Sigmoid colon (tissue), 7 donors: ENCODE measurements around the gene AIF1. TPM values are rescaled to one million over a fixed set of nuclear protein-coding genes. Genes with fewer than 3 reads are reported as not detected.

Source experiments
- DNase-seq: peaks from one replicate; pipeline ENCODE4 v3.0.0-alpha.2; 2019
- H3K27ac ChIP-seq, 4 donors: fragments of 200-600 bp; sonication (generic); one replicate each; pipeline ENCODE4 v1.5.1; 2016 to 2019; ENCODE audit warnings: mild to moderate bottlenecking in 1 of 4
- H3K27me3 ChIP-seq, 3 donors: fragments of 200-600 bp; sonication (generic); one replicate each; pipeline ENCODE4 v1.5.1; 2019; ENCODE audit warnings: mild to moderate bottlenecking in 1 of 3
- H3K36me3 ChIP-seq, 4 donors: fragments of 200-600 bp; sonication (generic); one replicate each; pipeline ENCODE4 v1.5.1; 2016 to 2019
- H3K4me1 ChIP-seq, 4 donors: fragments of 200-600 bp; sonication (generic); one replicate each; pipeline ENCODE4 v1.5.1; 2017 to 2019
- H3K4me3 ChIP-seq, 4 donors: fragments of 200-600 bp; sonication (generic); one replicate each; pipeline ENCODE4 v1.5.1; 2017 to 2019; ENCODE audit warnings: mild to moderate bottlenecking in 2 of 4, moderate library complexity in 1 of 4
- H3K9me3 ChIP-seq, 4 donors: fragments of 200-600 bp in 3 of 4; sonication (generic) in 3 of 4; one replicate each; pipeline versions ENCODE4 v1.5.1 to v1.6.1; 2013 to 2019
- CTCF ChIP-seq, 4 experiments: fragments of 450-650 bp in 3 of 4; fragments of 200-600 bp in 1 of 4; IDR thresholded peaks; one replicate each; pipeline ENCODE4 v1.5.1; 2016 to 2019; ENCODE audit warnings: antibody characterized with exemption in 4 of 4, mild to moderate bottlenecking in 3 of 4, moderate library complexity in 2 of 4
- EP300 ChIP-seq, 4 donors: sonication (generic); formaldehyde crosslinking; IDR thresholded peaks; one replicate each; pipeline ENCODE4 v1.6.1; 2017; ENCODE audit warnings: antibody characterized with exemption in 4 of 4
- POLR2A ChIP-seq, 2 donors: fragments of 450-650 bp; IDR thresholded peaks; one replicate each; pipeline ENCODE4 v1.6.1; 2016; ENCODE audit warnings: antibody characterized with exemption in 2 of 2, mild to moderate bottlenecking in 2 of 2, moderate library complexity in 2 of 2
- POLR2AphosphoS5 ChIP-seq, 4 donors: sonication (generic); formaldehyde crosslinking; IDR thresholded peaks; one replicate each; pipeline ENCODE4 v1.6.1; 2017; ENCODE audit warnings: antibody characterized with exemption in 4 of 4
- WGBS, 2 donors: extraction: QIAGEN DNeasy Blood & Tissue Kit; methylation state at CpG; one replicate each; pipeline ENCODE4 v1.1.7; 2013; 5-methylcytosine and 5-hydroxymethylcytosine counted together
- intact Hi-C: fragments of 100-400 bp; cut with DNase I; formaldehyde crosslinking; loops from one replicate; pipeline ENCODE4 v1.15.1; 2023
- polyA plus RNA-seq, 3 donors: library from polyadenylated mRNA; stranded (reverse); fragments of 200-250 nt; gene quantifications; one replicate each; pipeline ENCODE4 v1.2.3, GENCODE V29; 2013
- total RNA-seq, 4 donors: library from RNA; depleted of rRNA; stranded (reverse); fragments of >200 nt; gene quantifications; one replicate each; pipeline ENCODE4 v1.1.0, GENCODE V29; 2016
- donor health status: healthy with polysubstance abuse.
- donor health status: Bipolar disorder and iron deficiency.
- donor health status: healthy.

The AIF1 gene
- total and polyA plus RNA-seq, 7 donors: 12.5 to 133 (median 59.6) TPM

- Histone ChIP-seq H3K27me3 (no peaks in the 10 kb centered on the region), H3K4me3 (peak overlapping the region in 3 of 4 donors; percentile 27 to 48 (median 43)), H3K9me3 (no peaks in the 10 kb centered on the region), H3K27ac (peak overlapping the region; percentile 47 to 79 (median 74)), H3K4me1 (peaks cover 0 to 13% (median 6%) of the 10 kb centered on the region in 4 donors), H3K36me3 (no peaks in the 10 kb centered on the region)
- DNase-seq: no peak
- intact Hi-C loops: no loop called here
- 61 to 73% methylated on average over 8 of the region's 8 CpGs for WGBS, 2 donors
- no peak for TF ChIP-seq EP300 (IDR thresholded peaks at IDR 0.05)
- TF ChIP-seq CTCF (IDR thresholded peaks at IDR 0.05): no peak
- no peak for TF ChIP-seq POLR2AphosphoS5 (IDR thresholded peaks at IDR 0.05)
- TF ChIP-seq POLR2A (IDR thresholded peaks at IDR 0.05): no peak
These were observed 38.9 kb upstream of the AIF1 start for GRCh38 chr6:31575952-31576685.

DNA sequence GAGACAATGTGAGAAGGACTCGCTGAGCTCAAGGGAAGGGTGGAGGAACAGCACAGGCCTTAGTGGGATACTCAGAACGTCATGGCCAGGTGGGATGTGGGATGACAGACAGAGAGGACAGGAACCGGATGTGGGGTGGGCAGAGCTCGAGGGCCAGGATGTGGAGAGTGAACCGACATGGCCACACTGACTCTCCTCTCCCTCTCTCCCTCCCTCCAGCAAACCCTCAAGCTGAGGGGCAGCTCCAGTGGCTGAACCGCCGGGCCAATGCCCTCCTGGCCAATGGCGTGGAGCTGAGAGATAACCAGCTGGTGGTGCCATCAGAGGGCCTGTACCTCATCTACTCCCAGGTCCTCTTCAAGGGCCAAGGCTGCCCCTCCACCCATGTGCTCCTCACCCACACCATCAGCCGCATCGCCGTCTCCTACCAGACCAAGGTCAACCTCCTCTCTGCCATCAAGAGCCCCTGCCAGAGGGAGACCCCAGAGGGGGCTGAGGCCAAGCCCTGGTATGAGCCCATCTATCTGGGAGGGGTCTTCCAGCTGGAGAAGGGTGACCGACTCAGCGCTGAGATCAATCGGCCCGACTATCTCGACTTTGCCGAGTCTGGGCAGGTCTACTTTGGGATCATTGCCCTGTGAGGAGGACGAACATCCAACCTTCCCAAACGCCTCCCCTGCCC is 38.0 kb upstream of the AIF1 start:
- no peaks in the 10 kb centered on the region for H3K27me3 ChIP-seq
- H3K9me3 ChIP-seq: no peaks in the 10 kb centered on the region
- no peak overlapping the region for H3K27ac ChIP-seq
- no peak overlapping the region for H3K4me3 ChIP-seq
- H3K4me1 ChIP-seq: peaks cover 0 to 21% (median 13%) of the 10 kb centered on the region in 4 donors
- intact Hi-C loops: no loop called here
- DNase-seq: no peak
- no peaks in the 10 kb centered on the region for H3K36me3 ChIP-seq
- TF ChIP-seq POLR2AphosphoS5 (IDR thresholded peaks at IDR 0.05): no peak
- no peak for TF ChIP-seq CTCF (IDR thresholded peaks at IDR 0.05)
- TF ChIP-seq EP300 (IDR thresholded peaks at IDR 0.05): no peak
- TF ChIP-seq POLR2A (IDR thresholded peaks at IDR 0.05): no peak
- WGBS, 2 donors: 77 to 85% methylated on average over 19 of the region's 19 CpGs

- no peak overlapping the region for H3K4me3 ChIP-seq
These were observed 37.5 kb upstream of the AIF1 start for GRCh38 chr6:31577579-31577966.

More at GRCh38 chr6:31577579-31577966, 37.5 kb upstream of the AIF1 start:
- no peak for TF ChIP-seq EP300 (IDR thresholded peaks at IDR 0.05)
- no peak for TF ChIP-seq POLR2AphosphoS5 (IDR thresholded peaks at IDR 0.05)
- no peak for TF ChIP-seq POLR2A (IDR thresholded peaks at IDR 0.05)
- TF ChIP-seq CTCF (IDR thresholded peaks at IDR 0.05): no peak
- DNase-seq: no peak
- 81 to 86% methylated on average over 3 of the region's 3 CpGs for WGBS, 2 donors
- Histone ChIP-seq H3K9me3 (no peaks in the 10 kb centered on the region), H3K27ac (no peak overlapping the region), H3K4me1 (peaks cover 0 to 21% (median 17%) of the 10 kb centered on the region in 4 donors), H3K36me3 (no peaks in the 10 kb centered on the region), H3K27me3 (no peaks in the 10 kb centered on the region)
- intact Hi-C loops: no loop called here
